Endothelial cell of umbilical vein (primary cell): ENCODE measurements around the gene SLC39A11. TPM values are rescaled to one million over a fixed set of nuclear protein-coding genes. Genes with fewer than 3 reads are reported as not detected.

Source experiments
- BruUV-seq: library from RNA; stranded (reverse); fragments of 400-500 nt; replicated peaks from 2 replicates; lab custom pipeline; 2021; lab: Mats Ljungman, UMichigan
- CTCF ChIA-PET: fragments of 300-600, 350-600 bp; sonication (Branson Sonifier 250); formaldehyde crosslinking; loops from one replicate; lab custom pipeline; 2021; ENCODE audit warnings: antibody characterized with exemption, inconsistent platforms; lab: Charles Lee
- POLR2A ChIA-PET: fragments of 300-600, 350-600 bp; sonication (Branson Sonifier 250); formaldehyde crosslinking; loops from one replicate; lab custom pipeline; 2021; ENCODE audit warnings: antibody characterized with exemption, inconsistent platforms; lab: Charles Lee
- DNase-seq: peaks from one replicate; pipeline ENCODE4 v3.0.0-alpha.2; 2011; ENCODE audit warnings: low read depth, low spot score
- FAIRE-seq: peaks from 2 replicates; lab custom pipeline; 2011; peaks lifted over from hg19 to GRCh38; lab: Jason Lieb, UNC
- H2AFZ ChIP-seq: 2 replicates; pipeline ENCODE4 v1.6.0; 2012; ENCODE audit warnings: low read depth, low read length, control low read depth, inconsistent platforms
- H3K27ac ChIP-seq: 2 replicates; pipeline ENCODE4 v1.5.1; 2011; ENCODE audit warnings: low read depth, mild to moderate bottlenecking, control low read depth, low read length, moderate library complexity; ENCODE audit not compliant: insufficient read depth
- H3K27me3 ChIP-seq, 2 experiments: 2 replicates each; pipeline versions ENCODE4 v1.6.0 to v1.6.1; 2011; ENCODE audit warnings: low read length in 2 of 2, mixed read lengths in 1 of 2; ENCODE audit not compliant: control insufficient read depth in 2 of 2, insufficient read depth in 2 of 2
- H3K36me3 ChIP-seq, 2 experiments: 2 replicates in 1 of 2; 3 replicates in 1 of 2; pipeline ENCODE4 v1.5.1; 2011; ENCODE audit warnings: low read length in 2 of 2, mild to moderate bottlenecking in 1 of 2, moderate library complexity in 1 of 2; ENCODE audit not compliant: control insufficient read depth in 2 of 2, insufficient read depth in 2 of 2; ENCODE audit errors: extremely low read depth in 1 of 2
- H3K4me1 ChIP-seq: 3 replicates; pipeline ENCODE4 v1.5.1; 2011; ENCODE audit warnings: mild to moderate bottlenecking, low read length; ENCODE audit not compliant: control insufficient read depth, insufficient read depth; ENCODE audit errors: extremely low read depth
- H3K4me2 ChIP-seq: 2 replicates; pipeline ENCODE4 v1.6.1; 2011; ENCODE audit warnings: low read length, control low read depth, mixed read lengths; ENCODE audit not compliant: insufficient read depth
- H3K4me3 ChIP-seq, 3 experiments: fragments of 200-600 bp in 1 of 3; sonication (generic), shearing (Covaris generic) in 1 of 3; replicated peaks in 1 of 3; 2 replicates each; pipeline ENCODE4 v1.5.1; 2011 to 2016; ENCODE audit warnings: control low read depth in 3 of 3, low read length in 3 of 3, mild to moderate bottlenecking in 2 of 3, inconsistent platforms in 1 of 3, low read depth in 1 of 3, moderate library complexity in 1 of 3; ENCODE audit not compliant: insufficient read depth in 1 of 3
- H3K79me2 ChIP-seq: 2 replicates; pipeline ENCODE4 v1.6.0; 2012; ENCODE audit warnings: low read length, inconsistent platforms; ENCODE audit not compliant: control insufficient read depth, insufficient read depth
- H3K9ac ChIP-seq: replicated peaks from 2 replicates; pipeline ENCODE3; 2011; ENCODE audit warnings: low read length, control low read depth; ENCODE audit not compliant: insufficient read depth; ENCODE audit errors: extremely low read depth
- H3K9me1 ChIP-seq: replicated peaks from 3 replicates; pipeline ENCODE4 v1.6.0; 2011; ENCODE audit warnings: mild to moderate bottlenecking, low read length; ENCODE audit not compliant: control insufficient read depth, insufficient read depth; ENCODE audit errors: extremely low read depth
- H3K9me3 ChIP-seq: replicated peaks from 2 replicates; pipeline ENCODE4 v1.5.1; 2012; ENCODE audit warnings: low read length, inconsistent platforms; ENCODE audit not compliant: control insufficient read depth, insufficient read depth
- H4K20me1 ChIP-seq: replicated peaks from 2 replicates; pipeline ENCODE3; 2011; ENCODE audit warnings: mild to moderate bottlenecking, low read length; ENCODE audit not compliant: control insufficient read depth, insufficient read depth; ENCODE audit errors: extremely low read depth
- EZH2 ChIP-seq: IDR thresholded peaks from 2 replicates; pipeline ENCODE4 v1.6.1; 2012; ENCODE audit warnings: borderline replicate concordance, low read depth, mild to moderate bottlenecking, moderate library complexity, low read length, inconsistent platforms; ENCODE audit not compliant: severe bottlenecking
- FOS ChIP-seq: IDR thresholded peaks from 2 replicates; pipeline ENCODE4 v1.6.1; 2011; ENCODE audit warnings: mild to moderate bottlenecking, low read length, moderate library complexity, borderline replicate concordance; ENCODE audit not compliant: insufficient read depth
- GATA2 ChIP-seq: IDR thresholded peaks from 2 replicates; pipeline ENCODE4 v1.7.0; 2011; ENCODE audit warnings: low read depth, mild to moderate bottlenecking, moderate library complexity, mixed read lengths, low read length; ENCODE audit not compliant: insufficient read length, insufficient read depth
- JUN ChIP-seq: IDR thresholded peaks from 2 replicates; pipeline ENCODE4 v1.6.1; 2011; ENCODE audit warnings: borderline replicate concordance, low read depth; ENCODE audit not compliant: insufficient read length, insufficient read depth
- MYC ChIP-seq: IDR thresholded peaks from one replicate; pipeline ENCODE4 v1.6.1; 2011; ENCODE audit warnings: mild to moderate bottlenecking, low read depth, low read length
- POLR2A ChIP-seq: IDR thresholded peaks from 2 replicates; pipeline ENCODE4 v1.6.1; 2012; ENCODE audit warnings: low read depth, mild to moderate bottlenecking, control low read depth, low read length
- POLR2AphosphoS5 ChIP-seq: IDR thresholded peaks from 2 replicates; pipeline ENCODE4 v1.6.1; 2012; ENCODE audit warnings: low read depth, mild to moderate bottlenecking, control low read depth, low read length, moderate library complexity; ENCODE audit not compliant: insufficient read depth
- dilution Hi-C: fragments of 300-500 bp; cut with MboI; formaldehyde crosslinking; loops from one replicate; pipeline ENCODE4 v1.15.0; 2019; ENCODE audit warnings: low sequenced_read_pairs; ENCODE audit not compliant: extremely low pct_ligation_motif_present
- intact Hi-C: fragments of 100-400 bp; cut with micrococcal nuclease; formaldehyde crosslinking; loops from one replicate; pipeline ENCODE4 v1.10.0; 2022
- polyA plus RNA-seq, 4 experiments: library from polyadenylated mRNA; depleted of rRNA in 3 of 4; stranded (reverse) in 3 of 4; unstranded in 1 of 4; fragments of >200 nt; gene quantifications; 2 replicates each; pipeline versions ENCODE4 v1.2.1 to v1.2.3, GENCODE V29; 2011 to 2012; ENCODE audit warnings: missing spikeins in 1 of 4
- total RNA-seq: library from RNA; stranded (reverse); gene quantifications from 2 replicates; pipeline ENCODE4 v1.2.3, GENCODE V29; 2021
- TF ChIP-seq, protein P1 (sequence below), 2 donors: IDR thresholded peaks; 1 replicate in 1 of 2; 2 replicates in 1 of 2; pipeline ENCODE4 v1.5.1; 2011; ENCODE audit warnings: low read length in 2 of 2, mild to moderate bottlenecking in 2 of 2, moderate library complexity in 2 of 2, control low read depth in 1 of 2, inconsistent platforms in 1 of 2, low read depth in 1 of 2; ENCODE audit not compliant: insufficient read depth in 1 of 2; ENCODE audit errors: extremely low read depth in 1 of 2
- TF ChIP-seq, protein P2 (sequence below): IDR thresholded peaks from 2 replicates; pipeline ENCODE4 v1.6.1; 2011; ENCODE audit not compliant: insufficient read depth, insufficient read length

The SLC39A11 gene
- total and polyA plus RNA-seq, 2 donors (not counting 3 experiments of a cell fraction or from before 2014, with no cell fraction given) = 8.1 to 11.9 TPM

DNA sequence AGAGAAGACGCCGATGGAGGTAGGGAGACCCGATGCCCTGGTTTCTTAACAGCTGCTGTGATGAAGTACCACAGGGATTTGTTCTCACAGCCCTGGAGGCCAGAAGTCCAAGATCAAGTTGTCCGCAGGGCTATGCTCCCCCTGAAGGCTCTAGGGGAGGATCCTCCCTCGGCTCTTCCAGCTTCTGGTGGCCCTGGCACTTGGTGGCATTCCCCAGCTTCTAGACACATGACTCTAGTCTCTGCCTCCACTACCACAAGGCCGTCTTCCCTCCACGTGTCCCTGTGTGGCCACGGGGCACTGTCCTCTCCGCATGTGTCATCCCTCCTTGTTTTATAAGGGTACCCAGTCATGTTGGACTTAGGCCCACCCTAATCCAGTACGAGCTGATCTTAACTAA is 375.2 kb downstream of the SLC39A11 start:
- intact Hi-C loops = no loop called here
- DNase-seq = no peak
- BruUV-seq = no TSS peak
- no peak overlapping the region for H3K4me2 ChIP-seq
- no peaks in the 10 kb centered on the region for H3K79me2 ChIP-seq
- H3K9ac ChIP-seq = no peak overlapping the region
- TF ChIP-seq, protein P1, sequence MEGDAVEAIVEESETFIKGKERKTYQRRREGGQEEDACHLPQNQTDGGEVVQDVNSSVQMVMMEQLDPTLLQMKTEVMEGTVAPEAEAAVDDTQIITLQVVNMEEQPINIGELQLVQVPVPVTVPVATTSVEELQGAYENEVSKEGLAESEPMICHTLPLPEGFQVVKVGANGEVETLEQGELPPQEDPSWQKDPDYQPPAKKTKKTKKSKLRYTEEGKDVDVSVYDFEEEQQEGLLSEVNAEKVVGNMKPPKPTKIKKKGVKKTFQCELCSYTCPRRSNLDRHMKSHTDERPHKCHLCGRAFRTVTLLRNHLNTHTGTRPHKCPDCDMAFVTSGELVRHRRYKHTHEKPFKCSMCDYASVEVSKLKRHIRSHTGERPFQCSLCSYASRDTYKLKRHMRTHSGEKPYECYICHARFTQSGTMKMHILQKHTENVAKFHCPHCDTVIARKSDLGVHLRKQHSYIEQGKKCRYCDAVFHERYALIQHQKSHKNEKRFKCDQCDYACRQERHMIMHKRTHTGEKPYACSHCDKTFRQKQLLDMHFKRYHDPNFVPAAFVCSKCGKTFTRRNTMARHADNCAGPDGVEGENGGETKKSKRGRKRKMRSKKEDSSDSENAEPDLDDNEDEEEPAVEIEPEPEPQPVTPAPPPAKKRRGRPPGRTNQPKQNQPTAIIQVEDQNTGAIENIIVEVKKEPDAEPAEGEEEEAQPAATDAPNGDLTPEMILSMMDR (IDR thresholded peaks at IDR 0.05; ENCODE audit: extremely low read depth in 1 of 2, insufficient read depth in 1 of 2, low read depth in 1 of 2, low read length in 2 of 2) = no peak
- TF ChIP-seq FOS (no peak), POLR2AphosphoS5 (no peak), POLR2A (no peak), JUN (no peak), GATA2 (no peak), MYC (no peak), EZH2 (no peak)
- TF ChIP-seq, protein P2, sequence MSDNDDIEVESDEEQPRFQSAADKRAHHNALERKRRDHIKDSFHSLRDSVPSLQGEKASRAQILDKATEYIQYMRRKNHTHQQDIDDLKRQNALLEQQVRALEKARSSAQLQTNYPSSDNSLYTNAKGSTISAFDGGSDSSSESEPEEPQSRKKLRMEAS = no peak
- POLR2A ChIA-PET = no interaction called here
- no peak overlapping the region for H3K27ac ChIP-seq
- dilution Hi-C loops = no loop called here
- no peaks in the 10 kb centered on the region for H4K20me1 ChIP-seq
- H3K9me3 ChIP-seq = no peaks in the 10 kb centered on the region
- no peaks in the 10 kb centered on the region for H3K9me1 ChIP-seq
- no peak overlapping the region for H2AFZ ChIP-seq
- H3K27me3 ChIP-seq = no peaks in the 10 kb centered on the region
- CTCF ChIA-PET = interaction anchor here (0.8 to 2.7 kb wide), 3 partner anchors 9 to 160 kb away, joined by 3 to 18 read pairs (median 6); no protein-coding TSS in a partner anchor
- H3K36me3 ChIP-seq = no peaks in the 10 kb centered on the region
- no peak for FAIRE-seq
- no peak overlapping the region for H3K4me3 ChIP-seq
- peaks cover 8% of the 10 kb centered on the region for H3K4me1 ChIP-seq
